Lung (tissue), 12 donors: Measurements from ENCODE around the gene QRFP. TPM values are rescaled to one million over a fixed set of nuclear protein-coding genes. Genes with fewer than 3 reads are reported as not detected.

Experiments
- ATAC-seq: fragments of 200-7000 bp; cut with Tn5 transposase; one replicate; pipeline ENCODE4 v1.9.1; 2020; ENCODE audit warnings: moderate number of reproducible peaks; ENCODE audit not compliant: insufficient read depth, low FRiP score
- DNase-seq, 3 donors: peaks; one replicate each; pipeline ENCODE4 v3.0.0-alpha.2; 2013 to 2017
- H3K27ac ChIP-seq, 2 donors: one replicate each; pipeline ENCODE4 v1.5.1; 2013; ENCODE audit warnings: mild to moderate bottlenecking in 2 of 2, moderate library complexity in 2 of 2, control low read depth in 1 of 2, inconsistent platforms in 1 of 2, low read depth in 1 of 2, low read length in 1 of 2
- H3K27me3 ChIP-seq, 3 donors: one replicate each; pipeline ENCODE4 v1.5.1; 2013; ENCODE audit warnings: low read length in 2 of 3; ENCODE audit not compliant: control insufficient read depth in 3 of 3, insufficient read depth in 3 of 3
- H3K36me3 ChIP-seq, 4 donors: one replicate each; pipeline ENCODE4 v1.5.1; 2013; ENCODE audit warnings: low read length in 4 of 4, mild to moderate bottlenecking in 1 of 4, moderate library complexity in 1 of 4; ENCODE audit not compliant: control insufficient read depth in 4 of 4, insufficient read depth in 4 of 4
- H3K4me1 ChIP-seq, 5 donors: one replicate each; pipeline ENCODE4 v1.5.1; 2013; ENCODE audit warnings: low read length in 5 of 5, mild to moderate bottlenecking in 2 of 5, moderate library complexity in 1 of 5; ENCODE audit not compliant: control insufficient read depth in 5 of 5, insufficient read depth in 5 of 5
- H3K4me3 ChIP-seq: one replicate; pipeline ENCODE4 v1.5.1; 2013; ENCODE audit warnings: mild to moderate bottlenecking, control low read depth, moderate library complexity
- H3K9ac ChIP-seq, 2 donors: one replicate each; pipeline ENCODE4 v1.5.1; 2013; ENCODE audit warnings: low read length in 2 of 2, control low read depth in 1 of 2; ENCODE audit not compliant: insufficient read depth in 1 of 2
- H3K9me3 ChIP-seq, 4 donors: one replicate each; pipeline ENCODE4 v1.5.1; 2013; ENCODE audit warnings: low read length in 3 of 4, mild to moderate bottlenecking in 1 of 4, moderate library complexity in 1 of 4; ENCODE audit not compliant: control insufficient read depth in 4 of 4, insufficient read depth in 3 of 4
- CTCF ChIP-seq: IDR thresholded peaks from 2 replicates; pipeline ENCODE4 v1.5.1; 2012; ENCODE audit warnings: mild to moderate bottlenecking; ENCODE audit errors: control extremely low read depth, extremely low read depth
- WGBS, 2 donors: extraction: QIAGEN DNeasy Blood & Tissue Kit; methylation state at CpG; one replicate each; pipeline ENCODE4 v1.1.7; 2013; 5-methylcytosine and 5-hydroxymethylcytosine counted together
- polyA plus RNA-seq, 2 donors: library from polyadenylated mRNA; stranded (reverse); fragments of 200-250 nt; gene quantifications; one replicate each; pipeline ENCODE4 v1.2.1, GENCODE V29; 2013
- total RNA-seq, 2 donors: library from RNA; depleted of rRNA in 1 of 2; stranded (reverse); fragments of >200 nt in 1 of 2; gene quantifications; one replicate each; pipeline ENCODE4 v1.2.1, GENCODE V29; 2014 to 2021
- donor health status: control.
- donor health status: control.
- donor health status: Bipolar disorder and iron deficiency.
- donor health status: healthy.
- donor health status: DM: yes; HTN: yes; CAD: no.

The QRFP gene
- total and polyA plus RNA-seq, 4 donors, result 0.13 to 0.16 TPM; not detected in 2

GRCh38 chr9:130905902-130906734, 9.5 kb upstream of the QRFP start:
- DNase-seq, result no peak
- Histone ChIP-seq H3K27me3 (peaks cover 0 to 6% (median 0%) of the 10 kb centered on the region in 3 donors), H3K4me3 (no peak overlapping the region), H3K4me1 (no peaks in the 10 kb centered on the region), H3K9me3 (no peaks in the 10 kb centered on the region), H3K36me3 (no peaks in the 10 kb centered on the region), H3K27ac (no peak overlapping the region), H3K9ac (no peak overlapping the region)
- TF ChIP-seq CTCF, result no peak
- WGBS, 2 donors, result 74 to 85% methylated on average over 24 of the region's 24 CpGs
- no peak for ATAC-seq

- ATAC-seq (no peak), DNase-seq (no peak)
- H3K4me3 ChIP-seq, result no peak overlapping the region
- 86 to 87% methylated on average over 24 of the region's 24 CpGs for WGBS, 2 donors
- no peaks in the 10 kb centered on the region for H3K36me3 ChIP-seq
- no peaks in the 10 kb centered on the region for H3K9me3 ChIP-seq
- peaks cover 0 to 15% (median 2%) of the 10 kb centered on the region in 3 donors for H3K27me3 ChIP-seq
- H3K9ac ChIP-seq, result no peak overlapping the region
- no peak overlapping the region for H3K27ac ChIP-seq
- TF ChIP-seq CTCF, result no peak
- H3K4me1 ChIP-seq, result no peaks in the 10 kb centered on the region
Observed at GRCh38 chr9:130905125-130905901, 8.7 kb upstream of the QRFP start.

GRCh38 chr9:130904070-130905044, 7.7 kb upstream of the QRFP start:
- peaks cover 0 to 15% (median 2%) of the 10 kb centered on the region in 3 donors for H3K27me3 ChIP-seq
- H3K9me3 ChIP-seq, result no peaks in the 10 kb centered on the region
- ATAC-seq (no peak), DNase-seq (no peak)
- no peak for TF ChIP-seq CTCF
- H3K9ac ChIP-seq, result no peak overlapping the region
- H3K4me1 ChIP-seq, result no peaks in the 10 kb centered on the region
- H3K36me3 ChIP-seq, result no peaks in the 10 kb centered on the region
- whole genome bisulfite sequencing, 2 donors, result 86 to 91% methylated on average over 48 of the region's 48 CpGs
- no peak overlapping the region for H3K4me3 ChIP-seq
- no peak overlapping the region for H3K27ac ChIP-seq
